Skeletal muscle cell (primary cell): ENCODE measurements around the gene IPO9.
A peak's percentile ranks its signal among the peaks of the same experiment; 100 is the strongest.
"Not testable (repeated sequence)": the region's sequence is repeated elsewhere in the genome, so short reads cannot be mapped to it uniquely, and the experiment has no call there.

Experiments used
- DNase-seq: peaks from one replicate; pipeline ENCODE4 v3.0.0-alpha.2; 2010; ENCODE audit warnings: low read depth
- H3K4me3 ChIP-seq: 2 replicates; pipeline ENCODE4 v1.5.1; 2011; ENCODE audit warnings: low read depth, mild to moderate bottlenecking, control low read depth, low read length, moderate library complexity

IPO9 gene

DNA sequence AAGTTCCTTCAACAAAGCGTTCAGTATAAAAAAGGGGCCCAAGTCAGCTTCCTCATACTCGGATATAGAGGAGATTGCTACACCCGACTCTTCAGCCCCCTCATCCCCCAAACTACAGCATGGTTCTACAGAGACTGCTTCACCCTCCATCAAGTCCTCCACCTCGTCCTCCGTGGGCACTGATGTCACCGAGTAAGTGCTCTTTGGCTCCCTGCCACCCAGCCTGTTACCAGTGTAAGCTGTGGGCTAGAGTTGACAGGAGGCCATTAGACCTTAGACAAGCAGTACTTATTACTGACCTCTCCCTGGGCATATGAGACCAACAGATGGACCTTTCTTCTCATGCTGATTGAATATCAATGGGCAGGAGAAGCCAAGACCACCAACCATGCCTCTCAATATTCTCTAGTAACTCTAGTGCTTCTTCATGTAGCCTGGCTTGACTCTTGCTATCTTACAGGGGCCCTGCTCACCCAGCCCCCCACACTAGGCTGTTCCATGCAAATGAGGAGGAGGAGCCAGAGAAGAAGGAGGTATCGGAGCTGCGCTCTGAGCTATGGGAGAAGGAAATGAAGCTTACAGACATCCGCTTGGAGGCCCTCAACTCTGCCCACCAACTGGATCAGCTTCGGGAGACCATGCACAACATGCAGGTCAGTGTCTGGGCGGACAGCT is 20.9 kb upstream of the IPO9 start:
- no peak overlapping the region for H3K4me3 ChIP-seq
- no peak for DNase-seq

DNA sequence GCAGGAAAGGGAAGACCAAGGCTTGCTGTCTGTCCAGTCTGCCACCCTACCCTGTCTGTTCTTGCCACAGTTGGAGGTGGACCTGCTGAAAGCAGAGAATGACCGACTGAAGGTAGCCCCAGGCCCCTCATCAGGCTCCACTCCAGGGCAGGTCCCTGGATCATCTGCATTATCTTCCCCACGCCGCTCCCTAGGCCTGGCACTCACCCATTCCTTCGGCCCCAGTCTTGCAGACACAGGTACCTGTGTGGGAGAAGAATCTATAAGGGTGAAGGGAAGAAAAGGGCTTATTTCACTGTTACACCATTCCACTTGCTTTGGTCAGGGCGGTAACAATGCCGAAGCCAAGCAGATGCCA is 20.3 kb upstream of the IPO9 start:
- H3K4me3 ChIP-seq: no peak overlapping the region
- DNase-seq: no peak

DNA sequence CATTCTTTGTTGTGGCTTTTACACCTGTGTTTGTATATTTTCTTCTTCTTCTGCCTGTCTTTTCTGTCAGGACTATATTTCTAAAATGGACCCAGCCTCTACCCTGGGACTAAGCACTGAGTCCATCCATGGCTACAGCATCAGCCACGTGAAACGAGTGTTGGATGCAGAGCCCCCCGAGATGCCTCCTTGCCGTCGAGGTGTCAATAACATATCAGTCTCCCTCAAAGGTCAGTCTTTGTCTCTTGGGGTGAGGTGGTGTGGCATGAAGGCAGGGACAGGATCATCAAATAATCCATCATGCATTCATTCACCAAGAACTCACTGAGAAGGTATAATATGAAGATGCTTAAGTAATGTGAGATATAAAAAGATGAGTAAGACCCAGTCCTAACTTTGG is 19.1 kb upstream of the IPO9 start:
- H3K4me3 ChIP-seq: no peak overlapping the region
- DNase-seq: no peak

DNA sequence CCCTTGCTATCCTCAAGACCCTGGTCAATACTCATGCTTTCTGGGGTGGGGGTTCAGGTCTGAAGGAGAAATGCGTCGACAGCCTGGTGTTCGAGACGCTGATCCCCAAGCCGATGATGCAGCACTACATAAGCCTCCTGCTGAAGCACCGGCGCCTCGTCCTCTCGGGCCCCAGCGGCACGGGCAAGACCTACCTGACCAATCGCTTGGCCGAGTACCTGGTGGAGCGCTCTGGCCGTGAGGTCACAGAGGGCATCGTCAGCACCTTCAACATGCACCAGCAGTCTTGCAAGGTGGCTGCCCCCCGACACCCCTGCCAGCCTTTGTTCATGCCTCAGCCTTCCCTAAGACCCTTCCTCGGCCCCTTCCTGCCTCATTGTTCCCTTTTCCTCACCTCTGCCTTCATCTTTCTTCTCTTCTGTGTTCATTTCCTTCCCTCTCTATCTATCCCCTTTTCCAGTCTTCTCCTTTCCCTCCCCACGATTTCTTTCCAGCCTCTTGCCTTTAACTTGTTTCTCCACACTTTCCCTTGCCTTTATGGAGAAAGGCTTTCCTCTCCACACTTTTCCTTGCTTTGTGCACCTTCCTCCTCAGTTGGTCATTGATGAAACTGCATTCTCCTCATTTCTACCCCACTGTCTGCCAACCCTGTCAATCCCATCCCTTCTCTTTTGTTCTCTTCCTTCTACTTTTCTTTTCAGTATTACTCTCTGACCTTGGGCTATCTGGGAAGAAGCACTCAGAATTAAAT is 18.3 kb upstream of the IPO9 start:
- H3K4me3 ChIP-seq: no peak overlapping the region
- no peak for DNase-seq

DNA sequence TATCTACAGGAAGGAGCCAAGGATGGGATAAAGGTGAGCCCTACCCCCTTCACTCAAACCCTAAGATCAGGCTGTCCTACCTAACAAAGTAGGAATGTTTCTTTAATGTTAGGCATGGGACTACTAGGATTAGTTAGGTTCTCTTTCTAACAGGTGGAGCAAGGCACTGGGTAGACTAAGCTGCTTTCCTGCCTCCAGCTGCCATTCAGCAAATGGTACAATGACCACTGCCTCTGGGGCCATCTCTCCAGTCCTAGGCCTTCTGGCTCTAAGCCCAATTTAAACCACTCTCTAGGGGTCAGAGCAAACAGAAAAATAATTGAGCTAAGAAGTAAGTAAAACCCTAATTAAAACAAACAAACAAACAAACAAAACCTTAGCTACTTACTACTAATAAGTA is 15.7 kb upstream of the IPO9 start:
- no peak for DNase-seq
- no peak overlapping the region for H3K4me3 ChIP-seq

DNA sequence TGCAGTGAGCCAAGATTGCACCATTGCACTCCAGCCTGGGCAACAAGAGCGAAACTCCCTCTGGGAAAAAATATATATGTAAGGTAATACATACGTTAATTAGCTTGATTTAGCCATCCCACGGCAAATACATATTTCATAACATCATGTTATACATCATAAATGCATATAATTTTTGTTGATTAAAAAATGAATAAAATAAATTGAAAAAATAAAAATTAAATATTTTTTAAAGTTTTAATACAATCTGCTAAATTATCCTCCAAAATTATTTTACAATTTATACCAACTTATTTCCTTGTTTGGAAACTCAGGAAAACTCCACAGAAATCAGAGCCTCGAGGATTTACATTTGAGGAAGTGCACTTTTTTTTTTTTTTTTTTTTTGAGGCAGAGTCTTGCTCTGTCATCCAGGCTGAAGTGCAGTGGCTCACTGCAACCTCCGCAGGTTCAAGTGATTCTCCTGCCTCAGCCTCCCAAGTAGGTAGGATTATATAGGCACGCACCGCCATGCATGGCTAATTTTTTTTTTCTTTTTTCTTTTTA is 12.6 kb upstream of the IPO9 start:
- no peak overlapping the region for H3K4me3 ChIP-seq
- DNase-seq: no peak

DNA sequence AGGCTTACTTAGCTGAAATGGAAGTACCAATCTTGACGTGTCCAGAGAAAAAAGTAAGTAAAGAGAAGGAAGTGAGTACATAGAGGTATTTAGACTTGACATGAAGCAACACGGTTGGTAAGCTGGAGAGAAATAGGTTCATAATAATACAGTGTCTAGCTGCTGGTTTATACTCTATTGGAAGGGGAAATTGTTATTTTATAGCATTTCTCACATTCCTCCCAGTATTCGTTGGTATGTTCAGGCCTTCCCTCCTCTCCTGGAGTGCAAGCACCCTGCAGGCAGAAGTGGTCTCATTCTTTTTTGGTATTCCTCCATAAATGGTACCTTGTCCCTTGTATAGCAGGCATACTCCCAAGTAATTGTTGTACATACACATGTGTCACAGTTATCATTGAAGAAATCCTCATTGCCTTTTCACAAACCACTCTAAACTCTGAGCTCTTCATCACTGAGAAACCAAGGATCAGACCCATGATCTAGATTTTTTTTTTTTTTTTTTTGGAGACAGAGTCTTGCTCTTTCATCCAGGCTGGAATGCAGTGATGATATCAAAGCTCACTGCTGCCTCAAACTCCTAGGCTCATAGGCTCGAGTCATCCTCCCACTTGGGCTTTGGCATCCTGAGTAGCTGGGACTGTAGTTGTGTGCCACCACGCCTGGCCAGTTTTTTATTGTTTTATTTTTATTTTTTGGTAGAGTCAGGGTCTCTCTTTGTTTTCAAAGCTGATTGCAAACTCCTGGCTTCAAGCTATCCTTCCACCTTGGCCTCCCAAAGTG is 9.8 kb upstream of the IPO9 start:
- no peak for DNase-seq
- H3K4me3 ChIP-seq: no peak overlapping the region

DNA sequence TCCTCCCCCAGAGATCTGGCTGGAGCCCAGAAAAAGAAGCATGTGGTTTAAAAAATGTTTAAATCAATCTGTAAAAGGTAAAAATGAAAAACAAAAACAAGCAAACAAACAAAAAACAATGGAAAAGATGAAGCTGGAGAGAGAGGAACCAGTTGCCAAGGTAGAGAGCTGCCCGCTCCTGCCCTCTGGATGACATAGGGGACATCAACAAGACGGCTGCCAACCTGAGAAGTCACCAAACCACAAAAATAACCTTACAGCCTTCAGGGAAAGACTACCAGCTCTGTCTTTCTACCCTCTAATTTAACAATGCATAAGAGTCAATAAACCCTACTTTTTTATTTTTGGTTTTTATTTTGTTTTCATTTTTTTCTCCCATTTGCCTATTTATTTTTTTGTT is 8.5 kb upstream of the IPO9 start:
- no peak for DNase-seq
- no peak overlapping the region for H3K4me3 ChIP-seq

DNA sequence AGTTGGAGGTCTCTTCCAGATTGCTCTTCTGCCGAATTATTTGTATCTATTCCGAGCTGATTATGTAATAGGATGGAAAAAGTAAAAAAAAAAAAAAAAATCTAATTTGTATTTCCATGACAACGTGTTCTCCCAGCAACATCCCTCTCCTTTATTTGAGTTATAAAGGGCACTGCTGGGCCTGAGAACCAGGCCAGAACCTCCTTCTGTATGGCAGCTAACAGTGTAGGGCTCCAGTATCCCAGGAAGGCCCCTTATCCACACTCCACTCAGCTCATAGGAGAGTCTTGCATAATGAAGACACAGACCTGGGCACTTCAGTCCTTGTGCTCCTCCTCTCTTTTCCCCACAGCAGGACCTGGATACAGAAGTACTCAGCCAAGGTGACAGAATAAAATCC is 3.7 kb upstream of the IPO9 start:
- DNase-seq: no peak
- H3K4me3 ChIP-seq: no peak overlapping the region

DNA sequence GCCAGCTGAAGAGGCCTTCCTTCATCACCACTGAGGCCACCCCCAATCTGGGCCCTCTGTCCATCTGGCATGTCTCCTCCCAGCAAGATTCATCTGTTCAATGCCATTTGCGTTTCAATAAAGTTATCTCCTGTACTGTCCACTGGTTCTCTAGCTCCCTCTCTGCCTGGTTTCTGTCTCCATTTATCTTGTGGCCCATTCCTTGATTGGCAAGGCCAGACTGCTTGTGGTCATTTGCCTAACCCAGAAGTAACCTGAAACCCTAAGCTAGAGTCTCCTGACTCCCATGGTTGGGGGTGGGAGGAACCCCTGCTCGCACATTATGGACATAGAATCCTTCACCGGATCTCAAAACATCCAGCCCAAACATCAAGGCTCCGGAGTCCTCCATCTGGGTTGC is 2.1 kb upstream of the IPO9 start:
- DNase-seq: peak; percentile 54
- H3K4me3 ChIP-seq: no peak overlapping the region

DNA sequence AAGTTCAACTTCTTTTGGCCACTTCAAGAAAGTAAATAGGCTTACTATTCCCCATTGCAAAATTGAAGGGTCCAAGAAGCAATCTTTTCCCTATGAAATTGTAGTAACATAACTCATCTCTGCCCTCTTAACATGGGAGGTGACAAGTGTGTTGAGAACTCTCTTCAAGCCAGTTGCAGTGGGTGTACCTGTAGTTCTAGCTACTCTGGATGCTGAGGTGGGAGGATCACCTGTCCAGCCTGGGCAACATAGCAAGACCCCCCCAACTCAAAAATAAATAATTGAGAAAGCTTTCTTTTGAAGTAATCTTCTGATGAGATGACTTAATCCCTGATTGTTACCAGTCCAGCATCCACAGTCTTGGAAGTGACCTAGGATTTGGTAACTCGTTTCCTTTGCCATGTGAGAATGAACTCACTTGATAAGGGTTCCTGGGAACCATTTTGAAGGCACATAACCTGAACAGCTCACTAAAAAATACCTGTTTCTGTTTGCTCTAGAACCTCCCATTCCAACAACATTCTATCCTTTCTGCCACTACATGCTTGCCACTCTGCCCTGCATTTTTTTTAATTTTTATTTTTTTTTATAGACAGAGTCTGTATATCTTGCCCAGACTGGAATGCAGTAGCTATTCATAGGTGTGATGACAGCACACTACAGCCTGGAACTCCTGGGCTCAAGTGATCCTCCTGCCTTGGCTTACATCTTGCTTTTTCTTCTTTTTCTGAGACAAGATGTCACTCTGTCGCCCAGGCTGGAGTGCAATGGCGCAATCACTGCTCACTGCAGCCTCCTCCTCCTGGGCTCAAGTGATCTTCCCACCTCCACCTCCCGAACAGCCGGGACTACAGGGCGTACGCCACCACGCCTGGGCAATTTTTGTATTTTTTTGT is 1.4 kb upstream of the IPO9 start:
- DNase-seq: no peak
- no peak overlapping the region for H3K4me3 ChIP-seq

DNA sequence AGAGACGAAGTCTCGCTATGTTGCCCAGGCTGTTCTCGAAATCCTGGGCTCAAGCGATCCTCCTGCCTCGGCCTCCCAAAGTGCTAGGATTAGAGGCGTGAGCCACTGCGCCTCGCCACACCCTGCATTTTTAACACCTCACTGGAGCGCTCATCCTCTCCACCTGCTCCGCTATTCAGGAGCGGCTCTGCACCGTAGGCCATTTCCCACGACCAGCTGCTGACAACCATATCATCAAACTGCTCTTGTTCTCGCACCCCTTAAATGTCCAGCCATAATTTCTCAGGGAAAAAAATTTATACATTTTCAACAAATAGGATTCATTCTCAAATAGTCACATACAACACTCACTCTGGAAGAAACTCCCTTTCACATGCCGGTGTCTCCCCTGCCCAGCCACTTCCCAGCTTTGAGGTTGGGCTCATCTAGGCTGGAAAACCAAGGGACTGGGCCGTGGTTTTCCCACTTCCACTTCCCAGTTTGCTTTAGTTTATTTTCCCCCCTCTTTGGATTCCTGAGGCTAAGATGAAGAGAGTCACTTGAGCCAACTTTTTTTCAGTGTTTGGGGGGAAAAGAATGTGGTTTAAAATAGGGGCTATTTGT is 639 bp upstream of the IPO9 start:
- H3K4me3 ChIP-seq: peak overlapping the region; percentile 85
- no peak for DNase-seq

DNA sequence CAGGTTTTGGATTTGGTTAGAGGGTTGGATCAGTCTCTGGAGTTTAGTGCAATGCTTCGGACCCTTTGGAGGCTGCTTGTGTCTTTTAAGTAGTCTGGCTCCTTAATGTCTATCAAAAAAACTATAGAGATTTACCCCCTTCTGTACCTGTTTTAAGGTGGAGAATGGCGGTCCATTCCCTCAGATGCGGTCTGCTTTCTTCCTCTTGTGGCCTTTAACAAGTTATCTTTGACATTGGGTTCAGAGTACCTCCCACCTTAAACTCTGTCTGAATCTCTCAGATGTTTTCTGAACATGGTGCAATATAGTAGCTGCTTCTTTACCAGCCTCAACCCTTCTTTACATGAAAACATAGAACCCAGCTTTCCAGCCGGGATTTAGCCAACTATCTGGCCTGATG is 2.4 kb downstream of the IPO9 start:
- no peak overlapping the region for H3K4me3 ChIP-seq
- no peak for DNase-seq

DNA sequence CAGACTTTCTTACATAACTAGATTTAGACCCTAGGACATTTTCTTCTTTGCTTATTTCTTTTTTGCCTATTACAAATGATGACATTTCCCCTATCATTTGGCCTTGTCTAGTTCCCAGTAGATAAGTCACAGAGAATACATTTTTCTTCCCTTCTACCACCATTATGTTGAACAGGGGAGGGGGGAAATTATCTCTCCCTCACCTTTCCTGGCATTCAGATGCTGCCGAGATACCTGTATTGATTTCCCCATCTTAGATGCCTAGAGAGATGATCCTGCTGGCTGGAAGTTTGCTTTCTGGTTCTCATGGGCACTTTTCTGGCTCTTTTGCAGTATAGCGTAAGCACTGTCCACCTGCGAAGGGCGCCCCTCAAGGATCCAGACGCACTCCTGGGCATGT is 5.7 kb downstream of the IPO9 start:
- H3K4me3 ChIP-seq: no peak overlapping the region
- DNase-seq: no peak

DNA sequence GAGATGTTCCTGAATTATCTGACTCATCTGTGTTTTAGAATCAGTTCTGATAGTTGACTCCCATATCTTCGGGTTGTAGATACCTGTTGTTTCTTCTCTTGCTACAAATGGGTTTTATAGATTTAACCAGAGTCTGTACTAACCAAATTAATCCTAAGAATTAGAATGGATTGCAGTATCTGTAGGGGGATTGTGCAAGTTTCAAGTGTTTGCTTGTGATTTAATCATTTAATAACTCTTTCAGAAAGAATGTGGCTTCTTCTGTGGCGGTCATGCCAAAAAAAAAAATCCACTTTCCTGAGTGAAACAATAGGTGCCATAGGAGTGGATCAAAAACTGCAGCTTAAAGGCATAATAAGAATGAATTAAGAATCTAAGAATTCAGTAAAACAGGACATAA is 9.4 kb downstream of the IPO9 start:
- no peak overlapping the region for H3K4me3 ChIP-seq

DNA sequence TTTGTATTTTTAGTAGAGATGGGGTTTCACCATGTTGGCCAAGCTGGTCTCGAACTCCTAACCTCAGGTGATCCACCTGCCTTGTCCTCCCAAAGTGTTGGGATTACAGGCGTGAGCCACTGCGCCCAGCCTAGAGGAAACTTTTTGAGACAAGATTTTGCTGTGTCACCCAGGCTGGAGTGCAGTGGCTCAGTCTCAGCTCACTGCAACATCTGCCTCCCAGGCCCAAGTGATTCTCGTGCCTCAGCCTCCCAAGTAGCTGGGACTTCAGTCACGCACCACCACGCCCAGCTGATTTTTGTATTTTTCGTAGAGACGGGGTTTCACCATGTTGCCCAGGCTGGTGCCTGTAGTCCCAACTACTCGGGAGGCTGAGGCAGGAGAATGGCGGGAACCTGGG is 10.1 kb downstream of the IPO9 start:
- not testable (repeated sequence) for DNase-seq, H3K4me3 ChIP-seq

More for the DNA sequence above, 9.4 kb downstream of the IPO9 start:
- no peak for DNase-seq

DNA sequence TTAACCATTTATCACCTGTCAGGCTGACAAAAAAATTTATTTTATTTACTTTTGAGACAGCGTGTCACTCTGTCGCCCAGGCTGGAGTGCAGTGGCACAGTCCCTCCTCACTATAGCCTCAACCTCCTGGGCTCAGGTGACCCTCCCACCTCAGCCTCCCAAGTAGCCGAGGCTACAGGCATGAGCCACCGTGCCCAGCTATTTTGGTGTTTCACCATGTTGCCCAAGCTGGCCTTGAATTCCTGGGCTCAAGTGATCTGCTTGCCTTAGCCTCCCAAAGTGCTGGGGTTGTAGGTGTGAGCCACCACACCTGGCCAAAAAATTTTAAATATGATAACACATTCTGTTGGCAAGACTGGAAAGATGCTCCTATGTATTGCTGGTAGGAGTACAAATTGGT is 11.1 kb downstream of the IPO9 start:
- DNase-seq: no peak
- no peak overlapping the region for H3K4me3 ChIP-seq

DNA sequence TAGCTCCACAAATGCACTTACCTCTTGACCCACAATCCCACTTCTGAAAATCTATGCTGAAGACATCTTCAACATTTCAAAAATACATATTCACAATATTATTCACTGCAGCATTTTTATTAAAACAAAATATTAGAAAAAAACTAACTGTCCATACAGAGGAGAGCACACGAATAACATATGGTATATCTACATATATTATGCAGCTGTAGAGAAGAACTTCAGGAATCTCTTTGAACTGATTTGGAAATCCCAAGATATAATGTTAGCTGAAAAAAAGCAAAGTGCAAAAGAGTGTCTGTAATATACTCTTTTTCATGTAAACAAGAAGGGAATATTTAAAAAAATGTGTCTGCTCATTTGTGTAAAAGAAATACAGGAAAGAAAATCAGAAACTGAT is 11.5 kb downstream of the IPO9 start:
- no peak overlapping the region for H3K4me3 ChIP-seq
- no peak for DNase-seq

DNA sequence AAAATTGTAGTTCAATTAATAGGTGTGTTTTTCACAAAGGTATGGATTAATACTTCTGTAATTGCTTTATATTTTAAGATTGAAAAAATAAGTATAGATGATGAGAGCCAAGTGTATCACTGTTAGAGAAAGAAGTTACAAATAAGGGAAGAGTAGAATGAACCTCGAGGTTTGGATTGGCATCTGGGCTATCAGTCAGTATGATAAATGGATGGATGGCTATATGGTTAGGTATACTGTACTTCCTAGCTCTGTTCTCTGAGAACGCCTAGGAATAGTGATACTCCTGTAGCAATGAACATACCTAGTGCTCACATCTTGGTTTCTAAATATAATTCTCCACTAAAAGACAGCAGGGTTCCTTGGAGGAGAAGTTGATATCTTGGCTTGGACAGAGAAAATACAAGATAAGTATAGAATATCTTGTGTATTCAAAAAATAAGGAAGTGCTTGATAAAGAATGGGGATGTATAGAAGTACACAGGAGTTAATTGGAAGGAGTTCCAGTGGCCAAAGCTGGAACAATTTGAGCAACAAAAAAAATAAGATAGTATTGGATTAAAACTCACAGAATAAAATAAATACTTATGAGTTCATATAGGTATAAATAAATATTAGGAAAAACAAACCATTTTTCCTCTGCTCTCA is 12.4 kb downstream of the IPO9 start:
- no peak for DNase-seq
- no peak overlapping the region for H3K4me3 ChIP-seq
